GM21576 (cell line): ENCODE measurements around the gene SPINK14.

Experiments
- ATAC-seq: cut with Tn5 transposase; IDR thresholded peaks from one replicate; pipeline ENCODE4 v1.9.1; 2021; ENCODE audit warnings: mild to moderate bottlenecking, moderate library complexity; ENCODE audit not compliant: unreplicated experiment

SPINK14 gene, protein sequence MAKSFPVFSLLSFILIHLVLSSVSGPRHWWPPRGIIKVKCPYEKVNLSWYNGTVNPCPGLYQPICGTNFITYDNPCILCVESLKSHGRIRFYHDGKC

GRCh38 chr5:148168246-148168645 is at the start of gene SPINK14:
Gene SPINK14 (plus strand): TSS chr5:148168546. CDS start chr5:148169733, 1,187 bp downstream.
- ATAC-seq: no peak

DNA sequence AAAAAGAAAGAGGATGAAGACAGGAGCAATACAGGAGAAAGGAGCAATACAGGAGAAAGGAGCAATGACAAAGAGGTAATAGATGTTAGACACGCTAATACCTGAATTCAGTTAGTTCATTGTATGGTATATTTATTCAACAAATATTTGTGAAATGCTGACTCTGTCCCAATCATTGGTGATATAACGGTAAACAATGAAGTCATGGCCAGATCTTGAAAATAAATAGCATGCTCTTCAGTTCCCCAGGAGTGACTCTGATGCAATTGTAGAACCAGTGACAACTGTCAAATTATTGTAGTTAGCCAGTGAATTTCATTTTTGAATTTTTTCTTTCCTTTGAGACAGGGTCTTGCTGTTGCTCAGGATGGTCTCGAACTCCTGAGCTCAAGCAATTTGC is 48.0 kb upstream of the SPINK14 start:
- no peak for ATAC-seq

- ATAC-seq: no peak
These were observed 42.7 kb upstream of the SPINK14 start for GRCh38 chr5:148125641-148126040.

DNA sequence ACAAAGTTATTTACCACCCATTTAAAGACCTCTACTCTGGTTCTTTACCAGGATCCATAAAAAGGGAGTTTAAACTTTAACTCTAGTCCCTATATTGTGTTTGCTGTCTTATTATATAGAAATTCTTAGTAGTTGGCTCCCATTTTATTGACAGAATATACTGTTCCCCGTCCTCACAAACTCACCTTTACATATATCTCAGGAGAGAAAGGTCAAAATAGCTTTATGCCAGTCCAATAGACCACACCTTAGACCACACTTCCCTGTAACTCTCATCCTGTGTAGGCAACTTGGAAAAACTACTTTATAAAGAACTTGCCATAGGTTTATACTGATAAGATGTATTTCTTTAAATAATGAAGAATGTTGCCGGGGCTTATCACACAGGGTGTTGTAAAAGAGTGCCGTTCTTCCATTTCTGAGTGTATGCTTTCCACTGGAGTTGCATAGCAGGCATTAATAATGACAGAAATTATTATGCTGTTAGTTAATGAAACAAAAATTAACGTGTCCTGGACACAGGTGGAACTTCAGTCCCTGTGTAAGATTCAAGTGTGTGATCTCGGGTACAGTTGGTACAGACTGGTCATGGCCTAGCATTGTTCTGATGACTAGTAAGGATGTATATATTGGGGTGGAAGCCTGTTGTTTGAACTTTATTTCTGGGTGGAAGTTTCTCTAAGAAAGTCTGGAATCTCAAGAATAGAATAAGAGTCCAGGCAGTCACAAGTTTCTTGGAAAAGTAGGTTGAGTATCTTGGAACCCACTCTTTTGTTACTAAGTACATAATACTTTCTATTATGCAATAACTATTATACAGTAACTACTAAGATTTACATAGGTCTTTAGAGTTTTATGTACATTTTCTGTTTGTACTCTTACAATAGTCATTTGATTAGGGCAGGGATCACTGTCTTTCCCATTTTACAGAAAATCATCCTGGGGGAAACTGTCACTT is 33.0 kb upstream of the SPINK14 start:
- ATAC-seq: no peak

DNA sequence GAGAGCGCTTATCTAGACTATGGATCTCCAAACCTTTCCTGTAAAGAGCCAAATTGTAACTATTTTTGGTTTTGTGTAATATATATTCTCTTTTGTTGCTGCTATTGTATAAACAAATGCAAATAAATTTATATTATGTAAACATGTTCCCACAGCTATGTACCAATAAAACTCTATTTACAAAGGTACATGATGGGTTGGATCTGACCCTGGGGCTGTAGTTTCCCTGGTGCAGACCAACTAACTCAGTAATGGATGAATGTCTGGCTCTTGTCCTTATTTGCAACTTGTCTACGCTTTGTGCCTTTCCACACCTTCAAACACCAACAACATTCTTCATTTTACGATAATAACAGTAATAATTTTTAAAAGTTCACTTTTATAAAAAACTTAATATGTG is 27.5 kb upstream of the SPINK14 start:
- no peak for ATAC-seq

DNA sequence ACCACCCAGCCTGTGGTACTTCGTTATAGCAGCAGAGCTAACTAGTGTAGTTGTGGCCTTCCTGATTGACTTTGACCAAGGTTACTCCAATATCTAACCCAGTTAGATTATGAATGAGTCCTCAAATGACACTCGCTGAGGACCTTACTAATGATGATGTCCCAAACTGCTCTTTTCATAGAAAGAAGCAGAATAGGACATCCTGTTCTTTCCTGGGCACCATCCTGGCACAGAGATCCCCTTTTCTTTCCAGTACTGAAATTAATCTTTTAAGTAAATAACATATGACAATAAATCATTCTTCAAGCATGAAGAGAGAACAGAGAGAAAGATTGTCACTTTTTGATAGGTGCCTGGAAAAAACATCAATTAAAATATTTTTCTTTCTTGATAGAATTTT is 26.7 kb upstream of the SPINK14 start:
- ATAC-seq: no peak

DNA sequence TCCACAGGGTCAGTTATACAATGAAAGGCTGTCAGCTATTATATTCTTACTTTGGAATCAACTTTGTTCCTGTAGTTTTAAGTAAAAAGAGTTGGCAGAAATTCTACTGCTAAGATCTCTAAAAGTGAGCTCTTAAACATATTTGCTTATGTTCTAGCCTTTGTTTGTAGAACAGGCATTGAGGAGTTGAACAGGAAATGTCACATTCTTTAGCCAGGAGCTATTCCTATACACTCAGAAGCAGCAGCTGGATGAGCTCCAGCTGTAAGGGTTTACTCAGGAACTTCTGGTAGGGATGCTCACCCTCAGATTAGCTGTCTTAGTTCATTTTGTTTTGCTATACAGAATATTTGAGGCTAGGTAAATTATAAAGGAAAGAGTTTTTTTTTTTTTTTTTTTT is 22.4 kb upstream of the SPINK14 start:
- no peak for ATAC-seq

- no peak for ATAC-seq
These were observed 21.9 kb upstream of the SPINK14 start for GRCh38 chr5:148146487-148146886.

GRCh38 chr5:148147415-148147814 is 20.9 kb upstream of the SPINK14 start:
- no peak for ATAC-seq

GRCh38 chr5:148151872-148152271 is 16.5 kb upstream of the SPINK14 start:
- no peak for ATAC-seq

DNA sequence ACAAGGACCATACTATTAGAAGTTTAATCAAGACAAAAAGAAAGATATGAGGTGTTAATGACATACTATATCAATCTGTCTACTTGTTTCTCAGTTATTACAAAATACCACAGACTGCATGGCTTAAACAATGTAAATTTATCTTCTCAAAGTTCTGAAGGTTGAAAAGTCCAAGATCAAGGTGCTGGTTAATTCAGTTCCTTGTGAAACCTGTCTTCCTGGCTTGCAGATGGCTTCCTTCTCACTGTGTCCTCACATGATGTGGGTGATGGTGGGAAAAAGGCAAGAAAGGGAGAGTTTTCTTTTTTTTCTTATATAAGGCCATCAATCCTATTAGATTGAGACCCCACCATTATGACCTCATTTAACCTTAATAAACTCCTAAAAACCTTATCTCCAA is 15.6 kb upstream of the SPINK14 start:
- ATAC-seq: no peak

- ATAC-seq: no peak
These were observed 11.7 kb upstream of the SPINK14 start for GRCh38 chr5:148156609-148157008.

- no peak for ATAC-seq
These were observed 6.3 kb upstream of the SPINK14 start for GRCh38 chr5:148162038-148162437.

- no peak for ATAC-seq
These were observed 5.0 kb upstream of the SPINK14 start for GRCh38 chr5:148163345-148163744.

DNA sequence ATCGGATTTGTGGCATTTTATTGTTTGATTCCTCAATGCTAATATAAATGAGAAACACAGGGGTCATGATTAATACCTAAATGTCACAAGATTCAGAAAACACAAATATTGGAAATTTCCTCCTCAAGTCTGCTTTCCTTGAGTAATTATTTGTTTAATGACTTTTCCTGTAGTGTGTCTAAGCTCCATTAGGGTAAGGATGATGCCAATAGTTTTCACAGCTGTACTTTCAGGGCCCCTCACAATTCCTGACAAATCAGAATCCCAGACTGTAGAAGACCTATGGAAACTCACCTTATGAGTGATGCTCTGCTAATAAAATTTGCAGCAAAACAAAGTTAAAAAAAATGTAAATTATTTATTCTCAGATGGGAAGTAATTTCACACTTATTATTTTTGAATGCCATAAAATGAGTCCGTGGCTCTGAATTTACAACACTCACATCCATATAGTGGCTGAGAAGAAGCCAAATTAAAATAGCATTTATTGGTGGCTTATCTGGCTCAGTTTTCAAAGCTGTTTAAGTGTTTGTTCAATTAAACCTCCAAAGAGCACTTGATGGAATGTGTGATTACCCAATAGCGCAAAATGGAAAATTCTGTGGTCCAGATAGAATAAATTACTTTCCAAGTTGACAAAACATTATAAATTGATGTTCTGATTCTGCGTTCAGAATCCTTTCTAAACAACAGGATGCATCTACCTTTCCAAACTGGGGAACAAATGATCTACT is 1.6 kb upstream of the SPINK14 start:
- no peak for ATAC-seq

DNA sequence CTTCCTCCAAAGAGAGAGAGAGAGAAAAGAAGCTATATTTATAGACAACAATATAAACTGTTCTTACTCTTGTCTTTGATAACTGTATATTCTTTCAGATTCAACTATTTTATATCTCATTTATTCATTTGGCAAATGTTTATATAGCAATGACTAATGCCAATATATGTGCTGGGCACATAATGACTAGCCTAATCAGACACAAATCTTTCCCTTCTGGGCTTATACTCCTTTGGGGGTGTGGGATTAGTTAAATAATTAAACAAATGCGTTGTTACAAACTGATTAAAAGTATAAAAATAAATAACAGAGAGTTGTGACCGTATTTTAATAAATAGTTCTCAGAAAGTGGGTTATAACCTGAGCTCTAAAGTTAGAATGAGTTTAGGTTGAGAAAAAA is 4.0 kb downstream of the SPINK14 start:
- no peak for ATAC-seq

DNA sequence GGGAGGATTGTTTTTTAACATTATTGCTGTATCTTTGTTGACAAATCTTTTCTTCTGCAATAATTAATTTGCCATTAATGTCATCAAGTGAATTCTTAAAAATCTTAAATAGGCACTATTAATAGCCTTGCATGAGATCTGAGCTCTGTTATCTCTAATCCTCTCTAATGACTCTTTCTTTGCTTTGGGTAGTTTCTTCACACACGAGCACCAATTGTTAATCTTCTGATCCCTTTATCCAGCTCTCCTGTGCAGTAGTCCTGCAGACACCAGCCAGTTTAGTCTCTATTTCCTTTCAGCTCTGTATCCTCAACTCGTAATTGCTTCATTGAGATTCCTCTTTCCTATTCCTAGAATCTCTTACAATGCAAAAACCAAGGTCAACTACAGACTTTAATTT is 8.1 kb downstream of the SPINK14 start:
- no peak for ATAC-seq

- ATAC-seq: no peak
These were observed 8.9 kb downstream of the SPINK14 start for GRCh38 chr5:148177207-148177606.

GRCh38 chr5:148179234-148179824 is 11.0 kb downstream of the SPINK14 start:
- ATAC-seq: peak; percentile 73

DNA sequence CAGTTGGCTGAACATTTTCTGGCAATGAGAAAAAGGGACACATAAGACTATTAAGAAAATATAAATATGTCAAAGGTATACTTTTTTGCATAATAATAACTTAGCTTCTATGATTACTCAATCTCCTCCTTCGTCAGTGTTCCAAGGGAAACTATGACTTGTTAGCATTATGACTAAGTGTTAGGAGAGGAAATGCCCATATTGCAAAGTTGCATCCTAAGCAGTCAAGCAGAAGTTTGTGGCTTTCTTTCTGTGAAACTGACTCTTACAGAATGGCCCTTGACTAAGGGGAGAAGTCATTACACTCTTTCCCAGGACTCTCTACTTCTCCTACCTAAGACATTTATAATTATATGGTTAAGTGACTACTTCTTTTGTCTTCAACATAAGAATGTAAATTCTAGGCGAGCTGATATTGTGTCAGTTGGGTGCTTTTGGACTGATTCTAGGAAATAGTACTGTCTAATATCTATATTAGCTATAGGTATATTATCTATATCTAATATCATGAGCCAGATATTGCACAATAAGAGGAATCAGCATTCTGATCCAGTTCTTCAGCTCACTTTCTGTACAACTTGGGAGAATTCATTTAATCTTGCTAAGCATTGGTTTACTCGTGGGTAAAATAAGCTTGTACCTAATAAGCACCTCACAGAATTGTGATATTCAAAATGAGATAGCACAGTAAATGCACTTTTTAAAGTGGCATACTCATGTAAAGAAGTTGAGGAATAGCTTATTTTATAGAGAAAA is 18.1 kb downstream of the SPINK14 start:
- peak; percentile 72 for ATAC-seq

GRCh38 chr5:148191010-148191409 is 22.7 kb downstream of the SPINK14 start:
- no peak for ATAC-seq
